Neural progenitor cell (in vitro differentiated cells): ENCODE measurements around the gene MIB1. TPM values are rescaled to one million over a fixed set of nuclear protein-coding genes. Genes with fewer than 3 reads are reported as not detected.

ENCODE experiments used
- DNase-seq: peaks from one replicate; pipeline ENCODE4 v3.0.0-alpha.2; 2016; ENCODE audit warnings: low spot score
- H2AFZ ChIP-seq: fragments of 200-600 bp; sonication (generic); replicated peaks from 2 replicates; pipeline ENCODE4 v1.6.1; 2016; ENCODE audit warnings: antibody characterized with exemption
- H3F3A ChIP-seq: fragments of 200-600 bp; sonication (generic); 2 replicates; pipeline ENCODE4 v1.6.1; 2016; ENCODE audit warnings: antibody characterized with exemption, low read depth
- H3K27ac ChIP-seq: fragments of 200-600 bp; sonication (generic); 2 replicates; pipeline ENCODE4 v1.5.1; 2016; ENCODE audit warnings: mild to moderate bottlenecking
- H3K27me3 ChIP-seq: fragments of 200-600 bp; sonication (generic); 2 replicates; pipeline ENCODE4 v1.6.1; 2016; ENCODE audit warnings: mild to moderate bottlenecking, moderate library complexity
- H3K36me3 ChIP-seq: fragments of 200-600 bp; sonication (generic); 2 replicates; pipeline ENCODE4 v1.5.1; 2016
- H3K4me1 ChIP-seq: fragments of 200-600 bp; sonication (generic); 2 replicates; pipeline ENCODE4 v1.6.1; 2016; ENCODE audit warnings: mixed run types
- H3K4me2 ChIP-seq: fragments of 200-600 bp; sonication (generic); 2 replicates; pipeline ENCODE4 v1.6.1; 2016
- H3K4me3 ChIP-seq: fragments of 200-600 bp; sonication (generic); 2 replicates; pipeline ENCODE4 v1.5.1; 2016
- H3K79me2 ChIP-seq: fragments of 200-600 bp; sonication (generic); 2 replicates; pipeline ENCODE4 v1.6.1; 2016; ENCODE audit warnings: low read depth
- H3K9ac ChIP-seq: fragments of 200-600 bp; sonication (generic); 2 replicates; pipeline ENCODE4 v1.6.1; 2016
- H3K9me3 ChIP-seq: fragments of 200-600 bp; sonication (generic); 2 replicates; pipeline ENCODE4 v1.5.1; 2016; ENCODE audit warnings: low read depth
- H4K20me1 ChIP-seq: fragments of 200-600 bp; sonication (generic); 2 replicates; pipeline ENCODE4 v1.6.1; 2016; ENCODE audit warnings: low read depth
- H3K27ac Mint-ChIP-seq: 3 replicates; pipeline ENCODE4 v1.8.0; 2021; ENCODE audit warnings: mixed read lengths
- H3K27me3 Mint-ChIP-seq: 2 replicates; pipeline ENCODE4 v1.8.0; 2022; ENCODE audit warnings: low read depth, mild to moderate bottlenecking, inconsistent platforms, moderate library complexity, mixed read lengths; ENCODE audit not compliant: insufficient read depth
- H3K36me3 Mint-ChIP-seq: 3 replicates; pipeline ENCODE4 v1.8.0; 2021; ENCODE audit warnings: mixed read lengths
- H3K4me1 Mint-ChIP-seq: 3 replicates; pipeline ENCODE4 v1.8.0; 2021; ENCODE audit warnings: mixed read lengths
- H3K4me3 Mint-ChIP-seq: 3 replicates; pipeline ENCODE4 v1.8.0; 2021; ENCODE audit warnings: mild to moderate bottlenecking, moderate library complexity, mixed read lengths
- H3K9me3 Mint-ChIP-seq: 3 replicates; pipeline ENCODE4 v1.8.0; 2020; ENCODE audit warnings: mixed read lengths
- EZH2 ChIP-seq: fragments of 200-600 bp; sonication (generic); IDR thresholded peaks from 2 replicates; pipeline ENCODE4 v1.6.1; 2017; ENCODE audit warnings: antibody characterized with exemption, mild to moderate bottlenecking, moderate library complexity
- EZH2phosphoT487 ChIP-seq: fragments of 200-600 bp; sonication (generic); IDR thresholded peaks from 2 replicates; pipeline ENCODE4 v1.6.1; 2017; ENCODE audit warnings: antibody characterized with exemption
- total RNA-seq: library from RNA; depleted of rRNA; stranded (reverse); fragments of >200 nt; gene quantifications from 2 replicates; pipeline ENCODE4 v1.2.3, GENCODE V29; 2015; ENCODE audit warnings: low replicate concordance
- TF ChIP-seq, protein P1 (sequence below): fragments of 200-600 bp; sonication (generic); IDR thresholded peaks from 2 replicates; pipeline ENCODE4 v1.5.1; 2017; ENCODE audit warnings: antibody characterized with exemption, mild to moderate bottlenecking

The MIB1 gene
- total RNA-seq, 1 donor from 2014 or later = 112 TPM

DNA sequence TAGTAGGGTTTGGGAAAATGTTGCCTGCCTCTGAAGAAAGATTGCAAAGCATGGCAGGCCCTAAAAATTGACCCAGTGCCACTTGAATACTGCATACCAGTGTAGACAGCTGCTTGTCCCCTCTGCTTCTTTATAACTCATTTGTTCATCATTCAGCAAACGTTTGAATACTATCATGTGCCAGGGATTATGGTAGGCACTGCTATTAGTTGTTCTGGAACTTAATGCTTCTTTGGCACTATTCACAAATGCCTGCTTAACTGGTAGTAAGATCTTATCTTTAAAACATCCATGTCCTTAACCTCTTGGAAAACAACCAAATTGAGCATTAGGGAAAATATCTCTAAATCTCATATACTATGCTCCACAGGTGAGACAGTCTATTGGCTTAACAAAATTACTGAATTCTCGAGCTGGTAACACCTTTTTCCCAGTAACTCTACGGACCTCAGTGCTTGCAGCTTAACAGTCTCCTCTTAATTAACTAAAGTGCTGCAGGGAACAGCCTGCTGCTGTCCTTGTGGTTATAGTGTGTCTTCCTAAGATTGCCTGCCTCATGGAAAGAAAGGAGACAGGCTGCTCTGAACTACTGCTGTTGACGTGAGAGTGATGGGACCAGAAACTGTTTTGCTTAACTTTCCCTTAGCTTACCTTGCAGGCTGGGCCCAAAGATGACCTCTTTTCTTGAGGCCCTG is 93.2 kb downstream of the MIB1 start:
- Histone ChIP-seq H3F3A (peaks cover 8% of the 10 kb centered on the region), H3K9me3 (no peaks in the 10 kb centered on the region), H3K4me3 (no peak overlapping the region), H3K9ac (no peak overlapping the region), H3K27me3 (no peaks in the 10 kb centered on the region), H3K36me3 (no peaks in the 10 kb centered on the region), H3K4me1 (peaks cover 4% of the 10 kb centered on the region), H3K79me2 (no peaks in the 10 kb centered on the region), H3K27ac (no peak overlapping the region), H2AFZ (no peak overlapping the region), H4K20me1 (peaks cover 12% of the 10 kb centered on the region), H3K4me2 (no peak overlapping the region)
- no peaks in the 10 kb centered on the region for H3K27me3 Mint-ChIP-seq
- no peak overlapping the region for H3K4me3 Mint-ChIP-seq
- peaks cover 4% of the 10 kb centered on the region for H3K36me3 Mint-ChIP-seq
- no peak for DNase-seq
- H3K9me3 Mint-ChIP-seq = no peaks in the 10 kb centered on the region
- H3K27ac Mint-ChIP-seq = no peak overlapping the region
- H3K4me1 Mint-ChIP-seq = no peaks in the 10 kb centered on the region
- TF ChIP-seq, protein P1, sequence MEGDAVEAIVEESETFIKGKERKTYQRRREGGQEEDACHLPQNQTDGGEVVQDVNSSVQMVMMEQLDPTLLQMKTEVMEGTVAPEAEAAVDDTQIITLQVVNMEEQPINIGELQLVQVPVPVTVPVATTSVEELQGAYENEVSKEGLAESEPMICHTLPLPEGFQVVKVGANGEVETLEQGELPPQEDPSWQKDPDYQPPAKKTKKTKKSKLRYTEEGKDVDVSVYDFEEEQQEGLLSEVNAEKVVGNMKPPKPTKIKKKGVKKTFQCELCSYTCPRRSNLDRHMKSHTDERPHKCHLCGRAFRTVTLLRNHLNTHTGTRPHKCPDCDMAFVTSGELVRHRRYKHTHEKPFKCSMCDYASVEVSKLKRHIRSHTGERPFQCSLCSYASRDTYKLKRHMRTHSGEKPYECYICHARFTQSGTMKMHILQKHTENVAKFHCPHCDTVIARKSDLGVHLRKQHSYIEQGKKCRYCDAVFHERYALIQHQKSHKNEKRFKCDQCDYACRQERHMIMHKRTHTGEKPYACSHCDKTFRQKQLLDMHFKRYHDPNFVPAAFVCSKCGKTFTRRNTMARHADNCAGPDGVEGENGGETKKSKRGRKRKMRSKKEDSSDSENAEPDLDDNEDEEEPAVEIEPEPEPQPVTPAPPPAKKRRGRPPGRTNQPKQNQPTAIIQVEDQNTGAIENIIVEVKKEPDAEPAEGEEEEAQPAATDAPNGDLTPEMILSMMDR = no peak
- no peak for TF ChIP-seq EZH2
- no peak for TF ChIP-seq EZH2phosphoT487

DNA sequence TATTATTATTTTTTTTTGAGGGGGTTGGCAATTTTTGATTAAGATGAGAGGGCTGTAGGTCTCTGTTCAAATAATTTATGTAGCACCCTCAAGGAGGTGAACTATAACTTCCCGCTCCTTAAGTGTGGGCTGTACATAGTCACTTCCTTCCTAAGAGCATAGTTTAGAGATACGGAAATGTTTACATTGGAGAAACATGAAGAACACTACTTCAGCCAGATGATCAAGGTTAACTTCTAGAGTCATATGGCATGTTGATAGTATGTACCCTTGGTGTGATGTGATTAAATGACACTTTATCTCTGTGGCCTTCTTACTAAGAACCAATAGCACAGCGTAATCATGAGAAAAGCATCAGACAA is 93.7 kb downstream of the MIB1 start:
- Mint-ChIP-seq H3K27ac (no peak overlapping the region), H3K9me3 (no peaks in the 10 kb centered on the region), H3K27me3 (no peaks in the 10 kb centered on the region), H3K4me1 (no peaks in the 10 kb centered on the region), H3K36me3 (peaks cover 6% of the 10 kb centered on the region), H3K4me3 (no peak overlapping the region)
- no peak for DNase-seq
- Histone ChIP-seq H3K27me3 (no peaks in the 10 kb centered on the region), H2AFZ (no peak overlapping the region), H3K4me3 (no peak overlapping the region), H3K4me1 (peaks cover 4% of the 10 kb centered on the region), H3K4me2 (no peak overlapping the region), H4K20me1 (peaks cover 12% of the 10 kb centered on the region), H3K9ac (no peak overlapping the region), H3K79me2 (no peaks in the 10 kb centered on the region), H3K9me3 (no peaks in the 10 kb centered on the region), H3F3A (peaks cover 8% of the 10 kb centered on the region), H3K36me3 (no peaks in the 10 kb centered on the region), H3K27ac (no peak overlapping the region)
- TF ChIP-seq EZH2phosphoT487 (no peak), EZH2 (no peak)
- TF ChIP-seq, protein P1 = no peak

DNA sequence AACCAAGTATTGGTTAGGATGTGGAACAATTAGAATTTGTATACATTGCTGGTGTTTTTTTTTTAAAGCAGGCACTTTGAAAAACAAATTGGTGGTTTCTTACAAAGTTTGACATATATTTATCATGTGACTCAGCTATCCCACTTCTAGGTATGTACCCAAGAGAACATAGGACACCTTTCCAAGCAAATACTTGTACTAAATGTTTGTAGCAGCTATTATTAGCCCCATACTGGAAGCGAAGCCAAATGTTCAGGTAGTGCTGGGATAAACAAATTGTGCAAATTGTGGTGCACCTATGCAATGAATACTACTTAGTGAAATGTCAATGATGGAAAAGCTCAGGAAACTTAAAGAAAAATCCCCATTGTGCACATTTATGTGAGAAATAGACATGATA is 101.0 kb downstream of the MIB1 start:
- Histone ChIP-seq H4K20me1 (no peaks in the 10 kb centered on the region), H3K4me3 (no peak overlapping the region), H3K9me3 (no peaks in the 10 kb centered on the region), H3K27ac (no peak overlapping the region), H3K79me2 (no peaks in the 10 kb centered on the region), H3K4me1 (no peaks in the 10 kb centered on the region), H3K9ac (no peak overlapping the region), H3K36me3 (peaks cover 17% of the 10 kb centered on the region), H3K27me3 (no peaks in the 10 kb centered on the region), H2AFZ (no peak overlapping the region), H3F3A (no peaks in the 10 kb centered on the region), H3K4me2 (no peak overlapping the region)
- no peak overlapping the region for H3K4me3 Mint-ChIP-seq
- no peaks in the 10 kb centered on the region for H3K4me1 Mint-ChIP-seq
- H3K27ac Mint-ChIP-seq = no peak overlapping the region
- no peaks in the 10 kb centered on the region for H3K9me3 Mint-ChIP-seq
- peaks cover 25% of the 10 kb centered on the region for H3K36me3 Mint-ChIP-seq
- no peaks in the 10 kb centered on the region for H3K27me3 Mint-ChIP-seq
- TF ChIP-seq EZH2 (no peak), EZH2phosphoT487 (no peak)
- TF ChIP-seq, protein P1 = no peak
- no peak for DNase-seq
